WTC11 (cell line): Measurements from ENCODE around the gene CHSY3. TPM values are rescaled to one million over a fixed set of nuclear protein-coding genes. Genes with fewer than 3 reads are reported as not detected.

ENCODE experiments used
- ATAC-seq: fragments of 200-7000 bp; cut with Tn5 transposase; 2 replicates; pipeline ENCODE4 v1.10.0; 2021; ENCODE audit warnings: mild to moderate bottlenecking, moderate library complexity
- CTCF ChIA-PET: fragments of 300-600 bp; sonication (Branson Sonifier 250); formaldehyde crosslinking; loops from one replicate; lab custom pipeline; 2021; ENCODE audit warnings: antibody characterized with exemption; lab: Charles Lee
- POLR2A ChIA-PET: fragments of 350-600 bp; sonication (Branson Sonifier 250); formaldehyde crosslinking; loops from one replicate; lab custom pipeline; 2021; ENCODE audit warnings: antibody characterized with exemption; lab: Charles Lee
- DNase-seq: peaks from one replicate; pipeline ENCODE4 v3.0.0; 2021; ENCODE audit warnings: low spot score
- H3K27ac Mint-ChIP-seq: 2 replicates; pipeline ENCODE4 v1.8.0; 2021; ENCODE audit warnings: mixed read lengths
- H3K27me3 Mint-ChIP-seq: 2 replicates; pipeline ENCODE4 v1.8.0; 2021; ENCODE audit warnings: low read depth, mild to moderate bottlenecking, moderate library complexity, mixed read lengths
- H3K36me3 Mint-ChIP-seq: 2 replicates; pipeline ENCODE4 v1.8.0; 2021; ENCODE audit warnings: mixed read lengths
- H3K4me1 Mint-ChIP-seq: 2 replicates; pipeline ENCODE4 v1.8.0; 2022; ENCODE audit warnings: mixed read lengths
- H3K4me3 Mint-ChIP-seq: 2 replicates; pipeline ENCODE4 v1.8.0; 2021; ENCODE audit warnings: mild to moderate bottlenecking, moderate library complexity, mixed read lengths
- H3K9me3 Mint-ChIP-seq: 2 replicates; pipeline ENCODE4 v1.8.0; 2021; ENCODE audit warnings: mixed read lengths
- ATF3 ChIP-seq: sonication (generic); formaldehyde crosslinking; conservative IDR thresholded peaks from 2 replicates; pipeline ENCODE4 v1.8.1; 2022; ENCODE audit warnings: mild to moderate bottlenecking, missing genetic modification reagents
- CREB1 ChIP-seq: sonication (generic); formaldehyde crosslinking; IDR thresholded peaks from 2 replicates; pipeline ENCODE4 v1.8.0; 2023; ENCODE audit warnings: mild to moderate bottlenecking, missing genetic modification reagents
- ERG ChIP-seq: fragments of 250-450 bp; sonication (Bioruptor Pico); IDR thresholded peaks from 2 replicates; pipeline ENCODE4 v1.8.0; 2021; ENCODE audit warnings: mild to moderate bottlenecking
- ESRRA ChIP-seq: sonication (generic); formaldehyde crosslinking; IDR thresholded peaks from 2 replicates; pipeline ENCODE4 v1.8.1; 2022; ENCODE audit warnings: mild to moderate bottlenecking, missing genetic modification reagents, borderline replicate concordance
- ETV6 ChIP-seq: sonication (generic); formaldehyde crosslinking; IDR thresholded peaks from 2 replicates; pipeline ENCODE4 v1.8.1; 2022; ENCODE audit warnings: mild to moderate bottlenecking, missing genetic modification reagents
- FOXP1 ChIP-seq: sonication (generic); formaldehyde crosslinking; IDR thresholded peaks from 2 replicates; pipeline ENCODE4 v1.8.0; 2022; ENCODE audit warnings: missing genetic modification reagents, mild to moderate bottlenecking, moderate library complexity, borderline replicate concordance
- GRHL2 ChIP-seq: fragments of 250-450 bp; sonication (Bioruptor Pico); IDR thresholded peaks from 2 replicates; pipeline ENCODE4 v1.8.0; 2022; ENCODE audit warnings: mild to moderate bottlenecking, moderate library complexity; ENCODE audit not compliant: insufficient replicate concordance, severe bottlenecking
- HMGA2 ChIP-seq: fragments of 250-450 bp; sonication (Bioruptor Pico); IDR thresholded peaks from 2 replicates; pipeline ENCODE4 v1.4.0; 2021; ENCODE audit warnings: mild to moderate bottlenecking, moderate library complexity
- JAZF1 ChIP-seq: fragments of 250-450 bp; sonication (Bioruptor Pico); IDR thresholded peaks from 2 replicates; pipeline ENCODE4 v1.9.0; 2021; ENCODE audit warnings: moderate library complexity, mild to moderate bottlenecking, inconsistent platforms
- MYBL2 ChIP-seq: sonication (generic); formaldehyde crosslinking; IDR thresholded peaks from 2 replicates; pipeline ENCODE4 v1.8.1; 2023; ENCODE audit warnings: mild to moderate bottlenecking, moderate library complexity, missing genetic modification reagents
- SMAD3 ChIP-seq: sonication (generic); formaldehyde crosslinking; IDR thresholded peaks from 2 replicates; pipeline ENCODE4 v1.8.0; 2022; ENCODE audit warnings: missing genetic modification reagents, mild to moderate bottlenecking, borderline replicate concordance
- SP1 ChIP-seq: sonication (generic); formaldehyde crosslinking; conservative IDR thresholded peaks from 2 replicates; pipeline ENCODE4 v1.8.1; 2022; ENCODE audit warnings: missing genetic modification reagents
- ZBTB21 ChIP-seq: sonication (generic); formaldehyde crosslinking; IDR thresholded peaks from 2 replicates; pipeline ENCODE4 v1.8.1; 2023; ENCODE audit warnings: mild to moderate bottlenecking, missing genetic modification reagents, borderline replicate concordance
- ZNF138 ChIP-seq: sonication (generic); formaldehyde crosslinking; conservative IDR thresholded peaks from 2 replicates; pipeline ENCODE4 v1.8.1; 2022; ENCODE audit warnings: mild to moderate bottlenecking, moderate library complexity, missing genetic modification reagents
- ZNF416 ChIP-seq: fragments of 250-450 bp; sonication (Bioruptor Pico); IDR thresholded peaks from 2 replicates; pipeline ENCODE4 v1.9.0; 2021; ENCODE audit warnings: mild to moderate bottlenecking, inconsistent platforms
- ZNF423 ChIP-seq: fragments of 250-450 bp; sonication (Bioruptor Pico); IDR thresholded peaks from 2 replicates; pipeline ENCODE4 v2.1.2; 2022; ENCODE audit warnings: mild to moderate bottlenecking, moderate library complexity
- ZSCAN18 ChIP-seq: fragments of 250-450 bp; sonication (Bioruptor Pico); IDR thresholded peaks from 2 replicates; pipeline ENCODE4 v2.1.2; 2022; ENCODE audit warnings: mild to moderate bottlenecking, moderate library complexity
- total RNA-seq: library from RNA; stranded (reverse); gene quantifications from 3 replicates; pipeline ENCODE4 v1.2.3, GENCODE V29; 2021
- TF ChIP-seq, protein P1 (sequence below): sonication (generic); formaldehyde crosslinking; IDR thresholded peaks from 2 replicates; pipeline ENCODE4 v1.8.0; 2023; ENCODE audit warnings: mild to moderate bottlenecking, missing genetic modification reagents
- TF ChIP-seq, protein P2 (sequence below): sonication (generic); formaldehyde crosslinking; IDR thresholded peaks from 2 replicates; pipeline ENCODE4 v1.8.0; 2022; ENCODE audit warnings: mild to moderate bottlenecking, missing genetic modification reagents
- TF ChIP-seq, protein P3 (sequence below): sonication (generic); formaldehyde crosslinking; IDR thresholded peaks from 2 replicates; pipeline ENCODE4 v1.8.1; 2022; ENCODE audit warnings: mild to moderate bottlenecking, missing genetic modification reagents, moderate library complexity, borderline replicate concordance
- TF ChIP-seq, protein P4 (sequence below): sonication (generic); formaldehyde crosslinking; IDR thresholded peaks from 2 replicates; pipeline ENCODE4 v1.8.0; 2022; ENCODE audit warnings: mild to moderate bottlenecking, missing genetic modification reagents

The CHSY3 gene
- total RNA-seq, 1 experiment from 2014 or later, result 0.98 TPM

- H3K4me1 Mint-ChIP-seq, result peaks cover 4% of the 10 kb centered on the region
- CTCF ChIA-PET, result no interaction called here
- no peaks in the 10 kb centered on the region for H3K27me3 Mint-ChIP-seq
- DNase-seq, result no peak
- H3K9me3 Mint-ChIP-seq, result peaks cover 4% of the 10 kb centered on the region; the same call in 1 of the 2 replicates
- no peak for ATAC-seq
- H3K4me3 Mint-ChIP-seq, result no peak overlapping the region
- POLR2A ChIA-PET, result no interaction called here
- H3K27ac Mint-ChIP-seq, result no peak overlapping the region
- 0 out of 2 replicates have a peak, but pooled peaks cover 2% of the 10 kb centered on the region for H3K36me3 Mint-ChIP-seq
- TF ChIP-seq JAZF1 (no peak), ZNF416 (no peak), ZSCAN18 (CRISPR knock-in tag) (no peak), ERG (no peak), ZNF423 (CRISPR knock-in tag) (no peak), MYBL2 (no peak), ATF3 (CRISPR knock-in tag) (no peak), ZBTB21 (CRISPR knock-in tag) (no peak)
- TF ChIP-seq, protein P1, sequence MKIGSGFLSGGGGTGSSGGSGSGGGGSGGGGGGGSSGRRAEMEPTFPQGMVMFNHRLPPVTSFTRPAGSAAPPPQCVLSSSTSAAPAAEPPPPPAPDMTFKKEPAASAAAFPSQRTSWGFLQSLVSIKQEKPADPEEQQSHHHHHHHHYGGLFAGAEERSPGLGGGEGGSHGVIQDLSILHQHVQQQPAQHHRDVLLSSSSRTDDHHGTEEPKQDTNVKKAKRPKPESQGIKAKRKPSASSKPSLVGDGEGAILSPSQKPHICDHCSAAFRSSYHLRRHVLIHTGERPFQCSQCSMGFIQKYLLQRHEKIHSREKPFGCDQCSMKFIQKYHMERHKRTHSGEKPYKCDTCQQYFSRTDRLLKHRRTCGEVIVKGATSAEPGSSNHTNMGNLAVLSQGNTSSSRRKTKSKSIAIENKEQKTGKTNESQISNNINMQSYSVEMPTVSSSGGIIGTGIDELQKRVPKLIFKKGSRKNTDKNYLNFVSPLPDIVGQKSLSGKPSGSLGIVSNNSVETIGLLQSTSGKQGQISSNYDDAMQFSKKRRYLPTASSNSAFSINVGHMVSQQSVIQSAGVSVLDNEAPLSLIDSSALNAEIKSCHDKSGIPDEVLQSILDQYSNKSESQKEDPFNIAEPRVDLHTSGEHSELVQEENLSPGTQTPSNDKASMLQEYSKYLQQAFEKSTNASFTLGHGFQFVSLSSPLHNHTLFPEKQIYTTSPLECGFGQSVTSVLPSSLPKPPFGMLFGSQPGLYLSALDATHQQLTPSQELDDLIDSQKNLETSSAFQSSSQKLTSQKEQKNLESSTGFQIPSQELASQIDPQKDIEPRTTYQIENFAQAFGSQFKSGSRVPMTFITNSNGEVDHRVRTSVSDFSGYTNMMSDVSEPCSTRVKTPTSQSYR, result no peak
Measured at GRCh38 chr5:129921204-129921603, 16.9 kb downstream of the CHSY3 start.

- CTCF ChIA-PET, result no interaction called here
- Mint-ChIP-seq H3K9me3 (no peaks in the 10 kb centered on the region), H3K4me3 (no peak overlapping the region), H3K36me3 (no peaks in the 10 kb centered on the region), H3K27me3 (no peaks in the 10 kb centered on the region), H3K4me1 (no peaks in the 10 kb centered on the region), H3K27ac (no peak overlapping the region)
- TF ChIP-seq SP1 (CRISPR knock-in tag) (no peak), FOXP1 (CRISPR knock-in tag) (no peak), ETV6 (CRISPR knock-in tag) (no peak), ZNF138 (no peak), ESRRA (CRISPR knock-in tag) (no peak), HMGA2 (CRISPR knock-in tag) (no peak), SMAD3 (CRISPR knock-in tag) (no peak), GRHL2 (CRISPR knock-in tag) (no peak), CREB1 (CRISPR knock-in tag) (no peak)
- TF ChIP-seq, protein P2, sequence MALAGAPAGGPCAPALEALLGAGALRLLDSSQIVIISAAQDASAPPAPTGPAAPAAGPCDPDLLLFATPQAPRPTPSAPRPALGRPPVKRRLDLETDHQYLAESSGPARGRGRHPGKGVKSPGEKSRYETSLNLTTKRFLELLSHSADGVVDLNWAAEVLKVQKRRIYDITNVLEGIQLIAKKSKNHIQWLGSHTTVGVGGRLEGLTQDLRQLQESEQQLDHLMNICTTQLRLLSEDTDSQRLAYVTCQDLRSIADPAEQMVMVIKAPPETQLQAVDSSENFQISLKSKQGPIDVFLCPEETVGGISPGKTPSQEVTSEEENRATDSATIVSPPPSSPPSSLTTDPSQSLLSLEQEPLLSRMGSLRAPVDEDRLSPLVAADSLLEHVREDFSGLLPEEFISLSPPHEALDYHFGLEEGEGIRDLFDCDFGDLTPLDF (CRISPR knock-in tag), result no peak
- TF ChIP-seq, protein P3, sequence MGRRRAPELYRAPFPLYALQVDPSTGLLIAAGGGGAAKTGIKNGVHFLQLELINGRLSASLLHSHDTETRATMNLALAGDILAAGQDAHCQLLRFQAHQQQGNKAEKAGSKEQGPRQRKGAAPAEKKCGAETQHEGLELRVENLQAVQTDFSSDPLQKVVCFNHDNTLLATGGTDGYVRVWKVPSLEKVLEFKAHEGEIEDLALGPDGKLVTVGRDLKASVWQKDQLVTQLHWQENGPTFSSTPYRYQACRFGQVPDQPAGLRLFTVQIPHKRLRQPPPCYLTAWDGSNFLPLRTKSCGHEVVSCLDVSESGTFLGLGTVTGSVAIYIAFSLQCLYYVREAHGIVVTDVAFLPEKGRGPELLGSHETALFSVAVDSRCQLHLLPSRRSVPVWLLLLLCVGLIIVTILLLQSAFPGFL (CRISPR knock-in tag), result no peak
- TF ChIP-seq, protein P4, sequence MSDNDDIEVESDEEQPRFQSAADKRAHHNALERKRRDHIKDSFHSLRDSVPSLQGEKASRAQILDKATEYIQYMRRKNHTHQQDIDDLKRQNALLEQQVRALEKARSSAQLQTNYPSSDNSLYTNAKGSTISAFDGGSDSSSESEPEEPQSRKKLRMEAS, result no peak
- DNase-seq (no peak), ATAC-seq (no peak)
- POLR2A ChIA-PET, result interaction anchor here (1.0 kb wide), 1 partner anchor 10 kb away, joined by 3 read pairs; no protein-coding TSS in a partner anchor
Measured at GRCh38 chr5:129930221-129930620, 26.0 kb downstream of the CHSY3 start.
